HG02840 (cell line): Measurements from ENCODE around the gene PML.

Experiments used
- ATAC-seq: cut with Tn5 transposase; IDR thresholded peaks from one replicate; pipeline ENCODE4 v1.9.1; 2021; ENCODE audit warnings: mild to moderate bottlenecking, moderate library complexity, moderate number of reproducible peaks; ENCODE audit not compliant: unreplicated experiment, low FRiP score

PML gene

GRCh38 chr15:73984208-73984979 lies 10.1 kb upstream of the PML start:
- no peak for ATAC-seq

GRCh38 chr15:73985101-73985873 lies 9.2 kb upstream of the PML start:
- no peak for ATAC-seq

DNA sequence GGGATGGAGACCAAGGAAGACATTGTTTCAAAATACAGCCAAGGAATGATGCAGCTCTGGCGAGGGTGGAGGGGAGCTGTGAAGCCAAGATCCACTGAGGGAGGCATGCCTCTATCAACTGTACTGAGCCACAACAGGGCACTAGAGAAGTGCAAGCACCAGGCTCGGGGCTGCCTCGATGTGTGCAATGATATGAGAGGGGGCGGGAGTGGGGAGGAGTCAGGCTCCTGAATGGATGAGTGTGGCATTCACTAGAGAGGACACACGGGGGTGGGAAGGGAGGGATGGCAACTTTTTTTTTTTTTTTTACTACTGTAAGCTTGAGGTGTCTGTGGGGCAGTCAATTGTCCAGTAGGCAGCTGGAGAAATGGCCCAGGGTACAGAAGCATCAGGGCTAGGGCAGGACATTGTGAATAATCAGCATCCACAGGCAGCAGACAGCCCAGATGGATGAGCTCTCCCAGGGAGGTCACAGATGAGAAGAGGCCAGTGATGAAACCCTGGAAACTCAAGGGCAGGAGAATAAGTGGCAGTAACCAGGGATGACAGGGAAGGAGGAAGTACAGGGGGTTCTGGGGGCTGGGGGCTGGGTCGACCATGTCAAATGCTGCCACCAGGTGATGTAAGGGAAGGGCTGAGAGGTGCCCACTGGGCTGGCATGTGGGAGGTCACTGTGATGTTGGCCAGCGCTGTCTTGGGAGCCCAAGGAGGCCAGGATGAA lies 8.3 kb upstream of the PML start:
- ATAC-seq = no peak

DNA sequence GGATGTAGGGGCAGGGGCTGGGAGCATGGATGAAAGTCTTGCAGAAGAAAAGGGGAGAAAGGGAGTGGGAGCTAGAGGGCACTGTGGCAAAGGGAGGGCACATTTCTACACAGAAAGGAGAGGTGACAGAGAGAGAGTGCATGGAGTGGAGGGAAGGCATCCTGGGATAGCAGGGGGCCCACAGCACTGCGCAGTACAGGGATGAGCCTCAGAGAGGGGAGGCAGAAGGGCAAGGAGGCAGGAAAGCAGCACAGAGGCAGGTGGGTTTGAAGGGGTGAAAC lies 7.8 kb upstream of the PML start:
- ATAC-seq = no peak

GRCh38 chr15:73987250-73987649 lies 7.3 kb upstream of the PML start:
- ATAC-seq = no peak

DNA sequence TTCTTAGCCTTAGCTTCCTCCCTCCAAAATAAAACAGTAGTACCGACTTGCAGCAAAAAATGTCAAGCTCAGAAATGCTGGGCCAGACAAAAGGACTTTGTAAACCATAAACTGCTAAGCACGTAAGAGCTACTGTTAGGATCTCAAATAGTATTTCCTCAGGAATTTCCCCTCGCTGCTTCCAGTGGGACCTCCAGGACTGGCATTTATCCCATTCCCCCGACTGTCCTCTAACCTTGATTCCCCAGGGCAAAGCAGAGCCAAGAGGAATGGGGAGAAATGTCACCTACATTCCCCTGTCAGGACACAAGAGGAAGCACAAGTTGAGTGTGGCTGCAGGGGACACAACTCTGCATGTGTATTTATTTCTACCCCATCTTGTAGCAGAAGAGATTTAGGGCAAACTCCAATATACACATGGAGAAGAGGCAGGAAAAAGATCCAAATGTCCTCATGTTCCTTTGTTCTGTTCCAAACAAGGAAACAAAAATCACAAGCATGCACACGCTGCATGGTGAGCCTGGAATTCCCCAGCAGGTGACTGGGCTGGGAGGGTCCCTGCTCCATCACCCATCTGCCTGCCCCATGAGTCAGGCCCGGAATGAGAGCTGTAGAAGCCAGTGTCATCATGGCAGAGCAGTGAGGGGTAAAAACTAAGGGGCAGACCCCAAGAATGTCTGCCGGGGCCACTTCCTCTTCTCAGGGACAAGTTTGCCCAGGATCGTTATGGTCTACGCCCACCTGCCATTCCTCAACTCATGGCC lies 6.7 kb upstream of the PML start:
- ATAC-seq = no peak

DNA sequence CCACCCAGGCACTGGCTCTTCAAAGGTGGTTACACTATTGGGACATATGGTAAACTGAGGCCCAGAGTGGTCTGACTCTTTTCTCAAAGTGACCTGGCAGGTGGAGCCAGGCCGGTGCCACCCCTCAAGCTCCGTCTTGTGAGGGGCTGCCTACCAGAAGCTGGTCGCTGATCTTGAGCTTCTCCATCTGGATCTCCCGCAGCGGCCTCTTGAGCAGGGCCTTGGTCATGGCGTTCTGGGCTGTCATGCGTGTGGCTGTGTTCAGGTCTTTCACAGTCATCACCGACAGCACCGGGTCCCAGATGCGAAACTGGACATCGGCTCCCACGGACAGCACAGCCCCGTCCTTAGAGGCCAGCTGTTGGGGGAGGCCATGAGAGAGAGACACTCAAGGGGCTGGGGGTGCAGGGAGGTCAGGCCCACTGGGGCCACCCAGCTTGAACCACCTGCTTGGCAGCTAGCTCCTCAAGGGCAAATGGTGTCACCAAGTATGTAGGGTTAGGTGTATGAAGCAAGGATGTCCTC lies 6.0 kb upstream of the PML start:
- ATAC-seq = no peak

DNA sequence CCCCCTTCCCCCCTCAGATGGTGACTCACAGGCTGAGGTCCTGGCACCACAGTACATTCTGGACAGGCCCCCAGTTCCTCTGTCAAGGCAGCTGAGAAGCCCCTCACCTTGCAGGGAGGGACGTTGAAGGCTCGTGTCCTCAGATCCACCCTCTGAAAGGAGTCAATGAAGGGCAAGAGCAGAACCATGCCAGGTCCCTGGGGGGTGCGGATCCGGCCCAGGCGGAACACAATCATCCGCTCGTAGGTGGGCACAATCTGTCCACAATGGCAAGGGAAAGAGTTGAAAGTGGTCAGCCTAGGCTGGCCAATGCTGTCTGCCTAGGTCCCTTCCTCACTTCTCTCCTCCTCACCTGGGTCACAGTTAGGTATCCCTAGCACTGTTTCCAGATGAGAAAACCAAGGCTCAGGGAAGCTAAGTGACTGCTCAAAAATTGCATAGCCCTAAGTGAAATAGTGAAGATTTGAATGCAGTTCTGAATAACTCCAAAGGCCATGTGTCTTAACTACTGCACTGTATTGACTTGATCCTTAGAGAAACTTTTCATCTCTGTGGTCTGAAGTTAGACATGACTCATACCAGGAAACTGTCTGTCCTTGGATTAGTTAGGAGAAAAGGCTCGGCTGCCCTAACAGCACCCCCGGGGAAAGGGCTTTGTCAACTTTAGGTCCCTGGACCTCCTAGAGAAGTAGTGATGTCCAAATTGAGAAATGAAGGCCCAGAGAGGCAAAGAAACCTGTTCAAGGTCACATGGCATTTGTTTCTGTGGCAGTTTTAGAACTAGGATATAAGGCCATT lies 5.3 kb upstream of the PML start:
- no peak for ATAC-seq

DNA sequence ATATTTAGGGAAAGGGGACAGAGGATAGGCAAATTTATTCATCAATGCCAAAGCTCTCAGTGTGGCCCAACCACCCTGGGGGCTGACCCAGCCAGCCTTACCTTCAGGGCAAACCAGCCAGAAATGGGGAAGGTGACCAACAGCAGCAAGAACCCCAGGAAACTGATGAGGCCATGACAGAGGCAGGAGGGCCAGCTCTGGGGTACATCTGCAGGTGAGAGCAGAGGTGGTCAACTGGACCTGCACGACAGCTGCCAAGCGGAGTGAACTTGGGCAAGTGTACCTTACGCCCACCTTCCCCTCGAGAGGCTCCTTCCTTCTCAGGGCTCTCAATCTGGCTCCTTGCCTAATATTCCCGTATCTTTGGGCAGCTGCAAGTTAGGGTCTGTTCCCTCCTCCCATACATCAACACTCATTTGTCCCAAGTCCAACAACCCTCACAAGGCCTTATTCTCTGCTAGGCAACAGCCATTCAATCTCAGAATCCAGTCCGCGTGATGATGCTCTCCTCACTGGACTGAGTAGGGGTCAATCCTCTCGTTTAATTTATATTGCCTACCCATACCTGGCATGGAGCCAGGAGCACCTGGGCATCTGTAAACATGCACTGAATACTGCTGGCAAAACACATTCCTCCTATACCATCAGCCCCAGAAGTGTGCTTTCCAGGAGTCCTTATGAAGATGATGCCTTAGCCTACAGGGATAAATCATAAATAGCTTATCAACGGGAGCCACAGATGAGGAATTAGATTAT lies 4.1 kb upstream of the PML start:
- ATAC-seq = no peak

GRCh38 chr15:73991260-73991659 lies 3.3 kb upstream of the PML start:
- ATAC-seq = no peak

GRCh38 chr15:73991726-73992593 lies 2.6 kb upstream of the PML start, which contains the start of gene STOML1:
TSS of gene STOML1 (minus strand) at chr15:73992295. CDS start at chr15:73992223, 72 bp downstream.
- peak; percentile 61 for ATAC-seq

DNA sequence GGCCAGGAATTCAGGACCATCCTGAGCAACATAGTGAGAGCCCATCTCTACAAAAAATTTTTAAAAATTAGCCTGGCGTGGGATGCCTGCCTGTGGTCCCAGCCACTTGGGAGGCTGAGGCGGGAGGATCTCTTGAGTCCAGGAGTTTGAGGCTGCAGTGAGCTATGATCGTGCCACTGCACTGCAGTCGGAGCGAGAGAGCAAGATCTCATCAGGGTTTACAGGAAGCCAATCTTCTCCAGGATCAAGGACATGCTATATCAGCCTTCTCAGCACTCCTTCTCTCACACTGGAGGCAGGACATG lies 2.0 kb upstream of the PML start:
- ATAC-seq = no peak

GRCh38 chr15:73993211-73993994 lies 1.1 kb upstream of the PML start:
- no peak for ATAC-seq

GRCh38 chr15:73994912-73995622 lies 551 bp downstream of the PML start:
- no peak for ATAC-seq

GRCh38 chr15:73996267-73996666 lies 1.8 kb downstream of the PML start:
- no peak for ATAC-seq

- no peak for ATAC-seq
Observed at GRCh38 chr15:73996939-73997338, 2.4 kb downstream of the PML start.

- no peak for ATAC-seq
Observed at GRCh38 chr15:73997986-73998385, 3.5 kb downstream of the PML start.
